ENCODE measurements around the gene STX5.
"Not testable (repeated sequence)": the region's sequence is repeated elsewhere in the genome, so short reads cannot be mapped to it uniquely, and the experiment has no call there.

STX5 gene

GRCh38 chr11:62851807-62852522 lies 20.1 kb upstream of the STX5 start:
- TF ChIP-seq CTCF (IDR thresholded peaks at IDR 0.05; ENCODE audit: borderline replicate concordance, insufficient read depth, low read depth, low read length): no peak
- no peak overlapping the region for H3K4me3 ChIP-seq (ENCODE audit: low read depth, low read length)

GRCh38 chr11:62850911-62851806 lies 19.3 kb upstream of the STX5 start:
- no peak overlapping the region for H3K4me3 ChIP-seq (ENCODE audit: low read depth, low read length)
- no peak for TF ChIP-seq CTCF (IDR thresholded peaks at IDR 0.05; ENCODE audit: borderline replicate concordance, insufficient read depth, low read depth, low read length)

- no peak overlapping the region for H3K4me3 ChIP-seq (ENCODE audit: low read depth, low read length)
- TF ChIP-seq CTCF (IDR thresholded peaks at IDR 0.05; ENCODE audit: borderline replicate concordance, insufficient read depth, low read depth, low read length): no peak
Measured at GRCh38 chr11:62847767-62848314, 16.0 kb upstream of the STX5 start.

GRCh38 chr11:62846177-62846576 lies 14.3 kb upstream of the STX5 start:
- TF ChIP-seq CTCF (IDR thresholded peaks at IDR 0.05; ENCODE audit: borderline replicate concordance, insufficient read depth, low read depth, low read length): no peak

GRCh38 chr11:62844154-62844553 lies 12.3 kb upstream of the STX5 start:
- no peak overlapping the region for H3K4me3 ChIP-seq (ENCODE audit: low read depth, low read length)
- no peak for TF ChIP-seq CTCF (IDR thresholded peaks at IDR 0.05; ENCODE audit: borderline replicate concordance, insufficient read depth, low read depth, low read length)

More at GRCh38 chr11:62846177-62846576, 14.3 kb upstream of the STX5 start:
- H3K4me3 ChIP-seq (ENCODE audit: low read depth, low read length): no peak overlapping the region

- H3K4me3 ChIP-seq (ENCODE audit: low read depth, low read length): no peak overlapping the region
- no peak for TF ChIP-seq CTCF (IDR thresholded peaks at IDR 0.05; ENCODE audit: borderline replicate concordance, insufficient read depth, low read depth, low read length)
Measured at GRCh38 chr11:62843466-62843865, 11.6 kb upstream of the STX5 start.

- H3K4me3 ChIP-seq (ENCODE audit: low read depth, low read length): not testable (repeated sequence)
Measured at GRCh38 chr11:62842891-62843290, 11.0 kb upstream of the STX5 start.

All from GM12875 (cell line).